ENCODE measurements around the gene NCF2. TPM values are rescaled to one million over a fixed set of nuclear protein-coding genes. Genes with fewer than 3 reads are reported as not detected.
A peak's percentile ranks its signal among the peaks of the same experiment; 100 is the strongest.

Gene NCF2
- total RNA-seq, 4 donors from 2014 or later = 16.9 to 48.3 (median 33.9) TPM

- no peaks in the 10 kb centered on the region for H3K27me3 ChIP-seq
- H3K9me3 ChIP-seq = no peaks in the 10 kb centered on the region
- H3K36me3 ChIP-seq = no peaks in the 10 kb centered on the region
- H3K4me3 ChIP-seq = peak within 1 kb of the TSS; percentile 79
- peak; percentile 96 to 97 for DNase-seq (ENCODE audit: low spot score in 2 of 2)
- H3K4me1 ChIP-seq = peaks cover 50% of the 10 kb centered on the region
- TF ChIP-seq EP300 (IDR thresholded peaks at IDR 0.05) = no peak
- peak; percentile 38 to 62 (median 52) for TF ChIP-seq POLR2AphosphoS5 (IDR thresholded peaks at IDR 0.05)
- peak; percentile 55 to 87 for TF ChIP-seq POLR2A (IDR thresholded peaks at IDR 0.05)
- H3K27ac ChIP-seq = peak within 1 kb of the TSS; percentile 94
- WGBS = 1% methylated on average over 24 of the region's 65 CpGs
These were observed 45.5 kb upstream of the NCF2 start, which contains the start of gene ARPC5 for GRCh38 chr1:183635606-183636333. Gene ARPC5 (minus strand): TSS chr1:183635783. CDS start chr1:183635659, 124 bp downstream.

GRCh38 chr1:183635099-183635605, 44.9 kb upstream of the NCF2 start:
- DNase-seq (ENCODE audit: low spot score in 2 of 2) = peak; percentile 81
- Histone ChIP-seq H3K4me1 (peaks cover 57% of the 10 kb centered on the region), H3K27ac (peak overlapping the region; percentile 94), H3K4me3 (peak overlapping the region; percentile 79), H3K27me3 (no peaks in the 10 kb centered on the region), H3K9me3 (no peaks in the 10 kb centered on the region), H3K36me3 (peaks cover 3% of the 10 kb centered on the region)
- TF ChIP-seq POLR2AphosphoS5 (IDR thresholded peaks at IDR 0.05) = no peak
- TF ChIP-seq CTCF (IDR thresholded peaks at IDR 0.05) = peak in 1 of 2 donors; percentile 5
- WGBS = 0% methylated on average over 25 of the region's 42 CpGs

GRCh38 chr1:183634429-183635065, 44.3 kb upstream of the NCF2 start:
- Histone ChIP-seq H3K4me1 (peaks cover 63% of the 10 kb centered on the region), H3K4me3 (peak overlapping the region; percentile 79), H3K36me3 (peaks cover 10% of the 10 kb centered on the region), H3K9me3 (no peaks in the 10 kb centered on the region), H3K27me3 (no peaks in the 10 kb centered on the region), H3K27ac (peak overlapping the region; percentile 94)
- WGBS = under 1% methylated on average over 10 of the region's 10 CpGs
- DNase-seq (ENCODE audit: low spot score in 2 of 2) = no peak
- TF ChIP-seq POLR2A (IDR thresholded peaks at IDR 0.05) (no peak), CTCF (IDR thresholded peaks at IDR 0.05) (no peak), POLR2AphosphoS5 (IDR thresholded peaks at IDR 0.05) (no peak), EP300 (IDR thresholded peaks at IDR 0.05) (no peak)

GRCh38 chr1:183633676-183634343, 43.6 kb upstream of the NCF2 start:
- 0% methylated on average over 1 of the region's 1 CpG for whole genome bisulfite sequencing
- TF ChIP-seq CTCF (IDR thresholded peaks at IDR 0.05) = peak; percentile 38 to 57
- no peak for TF ChIP-seq EP300 (IDR thresholded peaks at IDR 0.05)
- TF ChIP-seq POLR2AphosphoS5 (IDR thresholded peaks at IDR 0.05) = no peak
- Histone ChIP-seq H3K36me3 (peaks cover 17% of the 10 kb centered on the region), H3K4me3 (peak overlapping the region; percentile 79), H3K9me3 (no peaks in the 10 kb centered on the region), H3K27me3 (no peaks in the 10 kb centered on the region), H3K4me1 (peaks cover 64% of the 10 kb centered on the region), H3K27ac (peak overlapping the region; percentile 24)
- no peak for DNase-seq (ENCODE audit: low spot score in 2 of 2)

- Histone ChIP-seq H3K36me3 (peaks cover 23% of the 10 kb centered on the region), H3K27ac (peak overlapping the region; percentile 24), H3K27me3 (no peaks in the 10 kb centered on the region), H3K4me3 (peak overlapping the region; percentile 79), H3K9me3 (no peaks in the 10 kb centered on the region), H3K4me1 (peaks cover 71% of the 10 kb centered on the region)
- no peak for DNase-seq (ENCODE audit: low spot score in 2 of 2)
- 36% methylated on average over 1 of the region's 1 CpG for whole genome bisulfite sequencing
- TF ChIP-seq POLR2AphosphoS5 (IDR thresholded peaks at IDR 0.05) = no peak
- no peak for TF ChIP-seq CTCF (IDR thresholded peaks at IDR 0.05)
- TF ChIP-seq EP300 (IDR thresholded peaks at IDR 0.05) = no peak
- TF ChIP-seq POLR2A (IDR thresholded peaks at IDR 0.05) = no peak
These were observed 42.7 kb upstream of the NCF2 start for GRCh38 chr1:183632964-183633363.
